ENCODE data around the gene EID2. TPM values are rescaled to one million over a fixed set of nuclear protein-coding genes. Genes with fewer than 3 reads are reported as not detected.

Gene EID2
- total RNA-seq, 3 donors from 2014 or later, result 7.0 to 14.7 (median 9.6) TPM

GRCh38 chr19:39533791-39534190 lies 6.2 kb downstream of the EID2 start:
- Histone ChIP-seq H3K4me3 (no peak overlapping the region), H3K4me1 (ENCODE audit: low read depth) (peaks cover 15% of the 10 kb centered on the region), H3K9me3 (no peaks in the 10 kb centered on the region), H3K36me3 (ENCODE audit: low read depth) (no peaks in the 10 kb centered on the region)
- TF ChIP-seq, protein P1, sequence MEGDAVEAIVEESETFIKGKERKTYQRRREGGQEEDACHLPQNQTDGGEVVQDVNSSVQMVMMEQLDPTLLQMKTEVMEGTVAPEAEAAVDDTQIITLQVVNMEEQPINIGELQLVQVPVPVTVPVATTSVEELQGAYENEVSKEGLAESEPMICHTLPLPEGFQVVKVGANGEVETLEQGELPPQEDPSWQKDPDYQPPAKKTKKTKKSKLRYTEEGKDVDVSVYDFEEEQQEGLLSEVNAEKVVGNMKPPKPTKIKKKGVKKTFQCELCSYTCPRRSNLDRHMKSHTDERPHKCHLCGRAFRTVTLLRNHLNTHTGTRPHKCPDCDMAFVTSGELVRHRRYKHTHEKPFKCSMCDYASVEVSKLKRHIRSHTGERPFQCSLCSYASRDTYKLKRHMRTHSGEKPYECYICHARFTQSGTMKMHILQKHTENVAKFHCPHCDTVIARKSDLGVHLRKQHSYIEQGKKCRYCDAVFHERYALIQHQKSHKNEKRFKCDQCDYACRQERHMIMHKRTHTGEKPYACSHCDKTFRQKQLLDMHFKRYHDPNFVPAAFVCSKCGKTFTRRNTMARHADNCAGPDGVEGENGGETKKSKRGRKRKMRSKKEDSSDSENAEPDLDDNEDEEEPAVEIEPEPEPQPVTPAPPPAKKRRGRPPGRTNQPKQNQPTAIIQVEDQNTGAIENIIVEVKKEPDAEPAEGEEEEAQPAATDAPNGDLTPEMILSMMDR (IDR thresholded peaks at IDR 0.05), result no peak
- no peak for ATAC-seq
- DNase-seq, result no peak
- intact Hi-C loops (cut with DNase I, micrococcal nuclease), result no loop called here

GRCh38 chr19:39533003-39533512 lies 6.9 kb downstream of the EID2 start:
- TF ChIP-seq, protein P1 (IDR thresholded peaks at IDR 0.05), result no peak
- Histone ChIP-seq H3K9me3 (no peaks in the 10 kb centered on the region), H3K4me3 (no peak overlapping the region), H3K4me1 (ENCODE audit: low read depth) (peaks cover 11% of the 10 kb centered on the region), H3K36me3 (ENCODE audit: low read depth) (no peaks in the 10 kb centered on the region)
- ATAC-seq (peak; percentile 7), DNase-seq (no peak)
- intact Hi-C loops (cut with DNase I, micrococcal nuclease), result no loop called here

- TF ChIP-seq, protein P1 (IDR thresholded peaks at IDR 0.05), result peak; percentile 93
- DNase-seq, result peak; percentile 94 to 96 (median 94)
Observed at GRCh38 chr19:39532233-39533002, 7.5 kb downstream of the EID2 start, which contains the start of gene EID2B. Gene EID2B (minus strand): TSS chr19:39532852. CDS start chr19:39532802, 50 bp downstream.

DNA sequence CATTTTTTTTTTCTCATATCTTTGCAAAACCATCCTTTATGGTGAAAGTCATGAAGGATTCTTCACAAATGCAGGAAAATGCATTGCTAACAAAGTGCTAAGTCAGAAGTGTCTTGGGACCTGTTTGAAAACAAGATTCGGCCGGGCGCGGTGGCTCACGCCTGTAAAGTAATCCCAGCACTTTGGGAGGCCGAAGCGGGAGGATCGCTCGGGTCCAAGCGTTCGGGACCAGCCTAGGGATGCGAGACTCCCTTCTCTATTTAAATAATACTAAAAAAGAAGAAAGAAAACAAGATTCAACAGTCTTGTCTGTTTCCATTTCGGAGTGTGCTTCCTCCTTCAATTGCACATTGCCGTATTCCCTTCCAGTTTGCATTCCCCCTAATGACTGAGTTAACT lies 8.1 kb downstream of the EID2 start:
- no peak overlapping the region for H3K4me3 ChIP-seq
- no peaks in the 10 kb centered on the region for H3K9me3 ChIP-seq
- H3K36me3 ChIP-seq (ENCODE audit: low read depth), result no peaks in the 10 kb centered on the region
- DNase-seq (no peak), ATAC-seq (no peak)
- TF ChIP-seq, protein P1 (IDR thresholded peaks at IDR 0.05), result no peak
- H3K4me1 ChIP-seq (ENCODE audit: low read depth), result peaks cover 11% of the 10 kb centered on the region
- intact Hi-C loops (cut with DNase I, micrococcal nuclease), result no loop called here

More at GRCh38 chr19:39532233-39533002, 7.5 kb downstream of the EID2 start, which contains the start of gene EID2B:
- intact Hi-C loops (cut with DNase I, micrococcal nuclease), result no loop called here
- H3K4me1 ChIP-seq (ENCODE audit: low read depth), result peaks cover 11% of the 10 kb centered on the region
- ATAC-seq, result peak; percentile 99
- H3K9me3 ChIP-seq, result no peaks in the 10 kb centered on the region
- no peaks in the 10 kb centered on the region for H3K36me3 ChIP-seq (ENCODE audit: low read depth)
- peak within 1 kb of the TSS; percentile 30 for H3K4me3 ChIP-seq

DNA sequence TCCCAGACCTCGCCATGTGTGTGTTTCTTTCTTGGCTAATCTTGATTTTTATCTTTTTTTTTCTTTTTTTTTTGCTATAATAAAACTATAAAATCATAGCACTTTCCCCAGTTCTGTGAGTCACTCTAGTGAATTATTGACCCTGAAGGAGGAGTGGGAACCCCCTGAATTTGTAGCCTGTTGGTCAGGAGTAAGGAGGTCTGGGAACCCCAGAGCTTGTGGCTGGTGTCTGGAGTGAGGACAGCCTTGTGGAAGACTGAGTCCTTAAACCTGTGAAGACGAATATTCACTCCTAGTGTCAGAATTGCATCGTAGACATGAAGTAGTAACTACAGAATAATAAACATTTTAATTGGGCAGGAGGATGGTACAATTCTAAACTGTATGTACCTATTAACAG lies 14.8 kb downstream of the EID2 start:
- Histone ChIP-seq H3K9me3 (no peaks in the 10 kb centered on the region), H3K36me3 (ENCODE audit: low read depth) (no peaks in the 10 kb centered on the region), H3K4me3 (no peak overlapping the region), H3K4me1 (ENCODE audit: low read depth) (peaks cover 6% of the 10 kb centered on the region)
- DNase-seq (no peak), ATAC-seq (peak; percentile 21)
- intact Hi-C loops (cut with DNase I, micrococcal nuclease), result no loop called here
- TF ChIP-seq, protein P1 (IDR thresholded peaks at IDR 0.05), result no peak

All from mucosa of descending colon (tissue), 3 donors.